Erythroblast (primary cell): ENCODE results near the gene ANTXR2.

ENCODE experiments used
- GATA1 ChIP-seq: IDR thresholded peaks from 2 replicates; pipeline ENCODE4 v1.6.1; 2011; ENCODE audit warnings: low read depth, mild to moderate bottlenecking, control low read depth, low read length, moderate library complexity
- POLR2A ChIP-seq: IDR thresholded peaks from 2 replicates; pipeline ENCODE4 v1.6.1; 2011; ENCODE audit warnings: mild to moderate bottlenecking, low read length

DNA sequence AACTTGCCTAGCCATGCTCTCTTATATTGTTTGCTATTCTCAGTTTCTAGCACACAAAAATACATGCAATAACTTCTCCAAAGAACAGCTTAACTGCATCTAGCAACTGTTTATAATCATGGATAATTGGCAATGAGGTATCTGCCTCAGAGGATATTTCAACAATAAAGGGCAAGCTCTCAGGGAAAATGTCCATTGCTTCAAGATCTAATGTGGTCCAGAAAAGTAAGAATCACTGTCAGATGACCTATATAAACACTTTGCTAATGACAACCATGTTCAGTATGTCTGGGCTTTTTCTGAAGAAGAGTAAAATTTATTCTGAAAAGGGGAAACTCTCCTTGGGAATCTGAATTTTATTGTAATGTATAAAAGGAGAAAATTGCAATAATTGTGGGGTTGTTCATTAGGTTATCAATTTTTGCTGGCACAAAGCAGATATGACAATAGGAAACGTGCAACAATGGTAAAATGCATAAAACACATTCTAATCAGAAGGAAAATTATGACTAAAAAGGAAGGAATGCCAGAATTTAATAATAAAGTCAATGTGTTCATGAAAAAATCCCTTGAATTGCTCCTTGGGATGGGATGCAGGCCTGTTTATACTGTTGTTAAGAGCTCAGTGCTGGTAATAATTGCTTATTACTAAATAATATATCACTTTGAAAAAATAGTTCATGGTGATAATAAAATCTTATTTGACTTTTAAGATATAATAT is 90.3 kb downstream of the ANTXR2 start:
- TF ChIP-seq POLR2A (no peak), GATA1 (no peak)
